Measurements from ENCODE around the gene PPT1.

Gene PPT1

DNA sequence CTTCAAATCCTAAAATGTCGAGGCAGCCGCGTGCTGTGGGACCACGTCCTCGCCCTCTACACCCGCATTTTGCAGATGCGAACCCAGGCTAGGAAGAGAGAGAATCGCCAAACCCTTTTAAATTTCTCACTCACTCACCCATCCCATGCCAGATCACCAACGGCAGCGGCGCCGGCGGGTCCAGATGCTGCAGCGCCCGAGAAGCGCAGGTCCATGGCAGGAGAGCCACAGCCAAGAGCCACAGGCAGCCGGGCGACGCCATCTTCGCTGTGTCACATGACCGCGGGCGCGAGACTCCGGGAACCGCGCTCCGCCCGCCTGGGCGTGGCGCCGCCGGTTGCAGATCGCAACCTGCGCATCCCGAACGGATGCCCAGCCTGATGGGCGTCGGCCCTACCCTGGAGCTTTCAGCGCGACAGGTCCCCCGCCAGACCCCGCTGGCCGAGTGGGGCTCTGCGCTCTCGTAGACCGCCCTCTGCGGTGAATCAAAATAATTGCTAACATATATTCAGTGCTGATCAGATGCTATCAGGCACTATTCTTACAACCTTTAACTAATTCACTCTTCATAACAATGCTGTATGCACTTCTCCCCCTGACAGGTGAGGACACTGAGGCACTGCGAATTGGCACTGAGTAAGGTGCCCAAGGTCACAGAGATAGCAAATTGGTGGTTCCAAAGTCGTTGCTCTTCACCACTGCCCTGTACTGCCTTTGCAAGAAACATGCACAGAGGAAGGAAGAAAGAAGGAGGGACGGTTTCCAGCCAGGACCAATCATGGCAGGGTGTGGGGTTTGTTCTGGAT, at the start of gene PPT1:
Gene PPT1, minus strand, starts transcription at position 276 of the 806 bp plus-strand sequence. Its CDS starts 14 bp downstream, at position 262.
- DNase-seq (ENCODE audit: low read depth) = peak; percentile 23
- TF ChIP-seq, protein P1, sequence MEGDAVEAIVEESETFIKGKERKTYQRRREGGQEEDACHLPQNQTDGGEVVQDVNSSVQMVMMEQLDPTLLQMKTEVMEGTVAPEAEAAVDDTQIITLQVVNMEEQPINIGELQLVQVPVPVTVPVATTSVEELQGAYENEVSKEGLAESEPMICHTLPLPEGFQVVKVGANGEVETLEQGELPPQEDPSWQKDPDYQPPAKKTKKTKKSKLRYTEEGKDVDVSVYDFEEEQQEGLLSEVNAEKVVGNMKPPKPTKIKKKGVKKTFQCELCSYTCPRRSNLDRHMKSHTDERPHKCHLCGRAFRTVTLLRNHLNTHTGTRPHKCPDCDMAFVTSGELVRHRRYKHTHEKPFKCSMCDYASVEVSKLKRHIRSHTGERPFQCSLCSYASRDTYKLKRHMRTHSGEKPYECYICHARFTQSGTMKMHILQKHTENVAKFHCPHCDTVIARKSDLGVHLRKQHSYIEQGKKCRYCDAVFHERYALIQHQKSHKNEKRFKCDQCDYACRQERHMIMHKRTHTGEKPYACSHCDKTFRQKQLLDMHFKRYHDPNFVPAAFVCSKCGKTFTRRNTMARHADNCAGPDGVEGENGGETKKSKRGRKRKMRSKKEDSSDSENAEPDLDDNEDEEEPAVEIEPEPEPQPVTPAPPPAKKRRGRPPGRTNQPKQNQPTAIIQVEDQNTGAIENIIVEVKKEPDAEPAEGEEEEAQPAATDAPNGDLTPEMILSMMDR (IDR thresholded peaks at IDR 0.05; ENCODE audit: control insufficient read depth, extremely low read depth, insufficient read depth) = peak; percentile 7; the same call in 1 of the 2 replicates
- H3K4me3 ChIP-seq (ENCODE audit: low read depth, low read length) = peak within 1 kb of the TSS; percentile 93

DNA sequence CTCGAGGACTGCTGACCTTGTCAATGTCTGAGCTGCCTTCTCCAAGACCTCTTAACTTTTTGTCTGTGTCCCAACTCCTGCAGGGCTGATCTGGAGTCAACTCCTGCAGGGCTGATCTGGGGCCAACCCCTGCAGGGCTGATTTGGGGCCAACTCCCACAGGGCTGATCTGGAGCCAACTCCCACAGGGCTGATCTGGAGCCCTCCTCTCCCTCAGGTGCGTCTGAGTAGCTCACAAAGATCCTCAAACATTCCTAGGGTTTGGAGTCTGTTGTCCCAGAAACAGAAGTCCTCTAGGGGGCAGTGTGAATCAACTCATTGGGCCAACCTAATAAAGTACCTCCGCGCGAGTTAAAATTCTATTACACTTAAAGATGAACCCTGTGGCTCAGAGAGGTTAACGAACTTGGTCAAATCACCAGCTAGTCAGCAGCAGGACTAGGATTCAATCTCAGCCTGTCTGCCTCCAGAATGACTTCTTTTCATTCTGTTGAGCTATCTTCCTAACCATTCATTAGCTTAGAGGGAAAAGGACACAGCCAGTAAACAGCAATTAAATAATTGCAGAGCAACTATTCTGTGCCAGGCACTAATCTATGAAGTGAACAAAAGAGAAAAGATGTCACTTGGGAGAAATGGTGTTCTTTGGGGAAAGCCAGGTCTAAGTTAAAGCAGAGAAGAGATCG, 47.0 kb upstream of the PPT1 start:
- TF ChIP-seq, protein P1 (IDR thresholded peaks at IDR 0.05; ENCODE audit: control insufficient read depth, extremely low read depth, insufficient read depth) = peak; percentile 89
- H3K4me3 ChIP-seq (ENCODE audit: low read depth, low read length) = no peak overlapping the region
- peak; percentile 47 for DNase-seq (ENCODE audit: low read depth)

DNA sequence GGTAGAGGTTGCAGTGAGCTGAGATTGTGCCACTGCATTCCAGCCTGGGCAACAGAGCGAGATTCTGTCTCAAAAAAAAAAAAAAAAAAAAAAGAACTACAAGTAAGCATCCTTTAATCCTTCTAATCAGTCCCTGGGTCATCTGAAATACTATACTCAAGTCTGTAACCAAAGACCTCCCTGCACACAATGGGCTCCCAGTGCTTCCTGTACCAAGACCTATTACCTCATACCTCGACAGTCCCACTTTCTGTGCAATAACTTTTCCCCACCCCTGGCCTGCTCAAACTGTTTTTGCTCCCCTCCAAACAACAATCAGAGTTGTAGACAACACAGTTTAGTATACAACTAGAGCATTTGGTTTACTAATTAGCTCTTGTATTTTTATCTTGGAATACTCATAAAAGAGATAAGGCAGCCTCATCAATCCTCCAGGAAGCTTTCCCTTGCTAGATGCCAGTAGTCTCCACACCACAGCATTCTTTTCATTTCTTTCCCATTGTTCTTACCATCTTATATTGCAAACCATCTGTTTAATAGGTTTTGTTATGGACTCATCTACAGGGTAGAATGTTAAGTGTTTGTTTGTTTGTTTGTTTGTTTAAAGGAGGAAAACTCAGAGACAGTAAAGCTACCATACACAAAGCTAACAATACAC, 45.0 kb upstream of the PPT1 start:
- H3K4me3 ChIP-seq (ENCODE audit: low read depth, low read length) = no peak overlapping the region
- no peak for DNase-seq (ENCODE audit: low read depth)
- TF ChIP-seq, protein P1 (IDR thresholded peaks at IDR 0.05; ENCODE audit: control insufficient read depth, extremely low read depth, insufficient read depth) = no peak

DNA sequence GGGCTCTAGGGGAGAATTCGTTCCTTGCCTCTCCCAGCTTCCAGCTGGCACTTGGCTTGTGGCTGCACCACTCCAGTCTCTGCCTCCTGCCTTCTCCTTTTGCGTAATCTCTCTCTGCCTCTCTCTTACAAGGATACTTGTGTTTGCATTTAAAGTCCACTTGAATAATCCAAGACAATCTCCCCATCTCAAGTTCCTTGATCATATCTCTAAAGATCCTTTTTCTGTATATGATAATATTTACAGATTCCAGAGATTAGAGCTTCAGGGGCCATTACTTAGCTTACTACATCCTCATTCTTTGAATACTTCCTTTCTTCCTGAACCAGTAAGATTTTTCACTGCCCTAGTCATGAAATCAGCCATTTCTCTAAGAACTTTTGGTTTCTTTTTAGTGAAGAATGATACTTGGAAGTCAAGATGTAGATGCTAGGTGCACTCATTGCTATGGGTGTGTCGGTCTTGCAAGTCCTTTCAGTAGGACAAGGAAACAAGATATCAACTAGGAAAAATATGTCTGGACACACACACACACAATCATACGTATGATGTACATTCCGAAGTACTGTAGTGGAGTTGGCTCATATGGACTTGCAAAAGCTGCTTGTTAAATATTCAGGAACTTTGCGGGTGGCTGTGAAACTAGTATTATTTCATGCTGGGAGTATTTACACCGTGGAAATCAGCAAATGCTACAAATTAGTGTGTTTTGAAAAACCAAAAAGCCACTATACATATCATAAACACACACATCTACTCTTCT, 43.3 kb upstream of the PPT1 start:
- DNase-seq (ENCODE audit: low read depth) = peak; percentile 41
- TF ChIP-seq, protein P1 (IDR thresholded peaks at IDR 0.05; ENCODE audit: control insufficient read depth, extremely low read depth, insufficient read depth) = no peak
- no peak overlapping the region for H3K4me3 ChIP-seq (ENCODE audit: low read depth, low read length)

DNA sequence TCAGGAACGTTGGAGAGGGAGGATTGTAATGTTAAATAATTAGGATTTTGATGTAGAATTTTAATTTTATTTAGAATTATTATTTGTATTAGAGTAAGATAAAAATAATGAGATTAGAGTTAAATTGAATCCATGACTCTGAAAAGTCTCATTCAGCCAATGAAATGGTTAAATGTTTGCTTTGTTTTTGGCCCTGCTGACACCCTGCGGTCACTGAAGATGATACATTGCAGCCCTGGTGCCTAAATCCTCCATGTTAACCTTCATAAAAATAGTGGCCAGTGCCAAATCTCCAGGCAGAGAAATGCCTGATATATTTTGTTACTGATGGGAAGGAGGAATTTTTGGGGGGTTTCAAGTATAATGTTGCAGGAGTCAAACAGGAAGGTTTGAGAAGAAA, 36.8 kb upstream of the PPT1 start:
- DNase-seq (ENCODE audit: low read depth) = no peak
- H3K4me3 ChIP-seq (ENCODE audit: low read depth, low read length) = no peak overlapping the region

DNA sequence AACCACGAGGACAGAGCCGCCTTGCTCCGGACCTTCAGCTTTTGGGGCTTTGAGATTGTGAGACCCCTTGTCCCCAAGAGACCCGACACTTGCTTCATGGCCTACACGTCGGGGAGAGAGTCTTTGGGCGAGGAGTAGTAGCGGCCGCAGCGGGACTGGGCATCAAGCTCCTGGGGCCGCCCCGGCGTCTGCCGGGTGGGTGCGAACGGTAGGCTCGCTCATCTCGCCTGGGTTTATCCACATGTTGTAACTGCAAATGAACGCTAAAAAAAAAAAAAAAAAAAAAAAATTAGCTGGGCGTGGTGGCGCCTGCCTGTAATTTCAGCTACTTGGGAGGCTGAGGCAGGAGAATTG, 36.2 kb upstream of the PPT1 start:
- TF ChIP-seq, protein P1 (IDR thresholded peaks at IDR 0.05; ENCODE audit: control insufficient read depth, extremely low read depth, insufficient read depth) = no peak
- H3K4me3 ChIP-seq (ENCODE audit: low read depth, low read length) = no peak overlapping the region

More for the DNA sequence above, 36.8 kb upstream of the PPT1 start:
- TF ChIP-seq, protein P1 (IDR thresholded peaks at IDR 0.05; ENCODE audit: control insufficient read depth, extremely low read depth, insufficient read depth) = peak; percentile 26

More for the DNA sequence above, 36.2 kb upstream of the PPT1 start:
- DNase-seq (ENCODE audit: low read depth) = no peak

Data from LNCaP clone FGC (cell line).